HG03060 (cell line): ENCODE measurements around the gene OGA.

Experiments
- ATAC-seq: cut with Tn5 transposase; IDR thresholded peaks from one replicate; pipeline ENCODE4 v1.9.1; 2021; ENCODE audit warnings: low read depth, moderate number of reproducible peaks; ENCODE audit not compliant: unreplicated experiment

The OGA gene

DNA sequence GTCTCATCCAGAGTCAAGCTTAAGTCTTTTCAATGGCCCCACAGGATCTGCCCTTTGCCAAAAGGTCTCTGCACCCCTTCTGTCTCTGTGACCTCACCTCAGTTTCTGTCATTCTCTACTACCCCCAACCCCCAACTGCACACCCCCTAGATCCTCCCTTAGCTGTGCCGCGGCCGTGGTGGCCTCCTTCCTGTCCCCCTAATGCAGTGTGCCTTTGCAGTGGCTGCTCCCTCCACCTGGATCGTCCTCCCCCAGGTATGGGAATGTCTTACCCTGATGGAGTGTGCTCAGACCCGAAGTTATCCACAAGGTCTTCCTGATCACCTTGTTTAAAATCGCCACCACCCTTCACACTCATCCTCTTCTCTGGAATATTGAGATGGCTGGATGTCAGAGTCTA, 51.9 kb downstream of the OGA start:
- no peak for ATAC-seq

GRCh38 chr10:101763141-101763846, 55.0 kb downstream of the OGA start:
- ATAC-seq: no peak

GRCh38 chr10:101762736-101763135, 55.5 kb downstream of the OGA start:
- ATAC-seq: no peak

GRCh38 chr10:101761226-101761625, 57.0 kb downstream of the OGA start:
- no peak for ATAC-seq

DNA sequence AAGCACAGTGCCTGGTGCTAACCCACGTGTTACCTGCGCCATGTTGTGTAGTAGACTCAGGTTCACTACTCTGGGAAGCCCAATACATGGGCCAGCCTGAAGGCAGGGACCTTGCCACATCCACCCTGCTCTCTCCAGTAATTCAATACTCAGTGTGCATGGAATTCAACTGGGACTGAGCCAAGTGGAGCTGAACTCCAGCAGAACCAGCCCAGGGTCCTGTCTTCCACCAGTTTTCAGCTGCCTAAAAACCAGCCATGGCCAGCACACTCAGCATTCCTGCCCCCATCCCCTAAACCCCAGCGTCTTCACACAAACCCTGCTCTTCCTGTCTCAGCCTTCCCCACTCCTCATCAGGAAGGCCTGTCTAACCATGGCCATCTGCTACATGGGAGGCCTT, 57.7 kb downstream of the OGA start:
- no peak for ATAC-seq

DNA sequence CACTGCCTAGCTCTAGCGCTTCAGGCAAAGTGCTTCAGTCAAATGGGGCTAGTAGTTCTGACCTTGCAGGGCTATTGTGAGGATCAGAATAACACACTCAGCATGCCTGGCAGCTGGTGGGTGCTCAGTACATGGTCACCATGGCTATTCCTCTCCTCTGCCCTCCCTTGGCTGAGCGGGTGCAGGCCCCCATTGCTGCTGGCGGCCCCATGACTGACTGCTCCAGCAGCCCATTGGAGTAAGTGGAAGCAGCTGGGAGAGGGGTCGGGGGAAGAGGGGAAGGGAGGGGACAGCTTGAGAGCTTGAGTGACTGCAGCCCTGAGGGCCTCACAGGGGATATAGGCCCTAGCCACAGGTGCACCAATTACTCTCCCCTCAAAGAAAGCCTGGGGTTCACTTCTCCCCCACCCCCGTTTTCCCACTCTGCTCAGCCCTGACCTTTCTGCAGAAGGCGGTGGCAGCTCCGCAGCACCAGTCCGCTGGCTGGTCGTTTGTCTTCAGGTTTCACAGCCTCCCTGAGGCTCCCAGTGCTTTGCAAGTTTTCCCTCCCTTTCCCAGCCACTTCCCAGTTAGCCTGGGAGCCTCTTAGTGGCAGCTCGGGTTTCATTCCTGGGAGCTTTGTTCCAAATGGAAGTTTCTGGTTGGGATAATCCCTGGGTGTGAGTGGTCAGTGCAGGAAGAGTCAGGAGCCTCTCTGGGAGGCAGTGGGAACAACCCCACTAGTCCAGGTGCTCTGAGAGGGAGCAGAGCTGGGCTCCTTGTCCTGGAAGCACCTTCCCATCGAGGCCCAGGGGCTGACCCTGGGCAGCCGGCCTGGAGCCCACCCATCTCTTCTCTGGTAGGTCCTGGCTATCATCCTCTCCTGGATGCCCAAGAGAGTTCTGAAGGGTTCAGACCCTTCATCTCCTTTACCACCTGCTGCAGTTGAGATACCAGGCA, 58.7 kb downstream of the OGA start:
- no peak for ATAC-seq

DNA sequence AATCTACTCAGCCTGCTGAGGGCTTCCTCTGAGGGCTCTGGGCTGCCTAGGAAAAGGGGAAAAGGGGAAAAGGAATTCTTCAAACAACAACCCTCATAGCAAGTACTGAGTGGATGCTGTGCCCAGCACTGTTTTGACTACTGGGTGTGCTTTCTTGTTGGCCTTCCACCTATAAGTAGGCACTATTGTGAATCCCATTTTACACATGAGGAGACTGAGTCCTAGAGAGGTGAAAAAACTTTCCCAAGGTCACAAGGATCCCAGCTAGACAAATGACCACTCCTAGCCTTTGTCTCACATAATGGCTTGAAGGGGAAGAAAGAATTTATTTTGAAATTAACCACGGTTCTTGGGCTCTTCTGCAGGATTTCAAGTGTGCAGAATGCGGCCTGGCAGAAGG, 59.4 kb downstream of the OGA start:
- ATAC-seq: no peak

GRCh38 chr10:101752241-101752640, 66.0 kb downstream of the OGA start:
- ATAC-seq: no peak

- ATAC-seq: no peak
These were observed 68.9 kb downstream of the OGA start for GRCh38 chr10:101749047-101750016.

GRCh38 chr10:101748496-101748895, 69.7 kb downstream of the OGA start:
- no peak for ATAC-seq

DNA sequence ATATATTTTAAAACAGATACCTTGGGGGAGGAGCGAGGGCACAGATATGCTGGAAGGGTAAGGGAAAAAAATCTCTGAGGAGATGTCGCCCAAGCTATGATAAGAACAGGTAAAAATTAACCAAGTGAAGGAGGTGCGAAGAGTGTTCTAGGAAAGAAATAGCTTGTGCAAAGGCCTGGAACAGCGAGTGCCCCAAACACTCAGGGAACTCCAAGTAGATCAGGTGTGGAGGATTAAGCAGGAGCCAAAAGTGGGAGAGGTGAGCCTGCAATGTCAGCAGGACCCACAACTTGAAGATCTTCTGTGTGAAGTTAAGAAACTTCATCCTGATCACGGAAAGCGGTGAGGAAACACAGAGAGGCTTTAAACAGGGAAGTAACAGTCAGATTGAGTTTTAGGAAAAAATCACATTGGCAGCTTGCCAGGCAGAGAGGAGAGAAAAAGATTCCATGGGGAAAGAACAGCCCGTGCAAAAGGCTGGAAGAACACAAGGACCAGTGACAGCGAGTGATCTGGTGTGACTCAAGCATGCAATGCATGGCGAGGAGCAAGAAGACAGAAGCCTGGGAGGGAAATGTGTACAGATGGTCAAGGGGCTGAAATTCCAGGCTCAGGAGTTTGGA, 73.1 kb downstream of the OGA start:
- ATAC-seq: no peak

- no peak for ATAC-seq
These were observed 74.0 kb downstream of the OGA start for GRCh38 chr10:101744267-101744666.

- ATAC-seq: no peak
These were observed 76.3 kb downstream of the OGA start for GRCh38 chr10:101741938-101742337.

DNA sequence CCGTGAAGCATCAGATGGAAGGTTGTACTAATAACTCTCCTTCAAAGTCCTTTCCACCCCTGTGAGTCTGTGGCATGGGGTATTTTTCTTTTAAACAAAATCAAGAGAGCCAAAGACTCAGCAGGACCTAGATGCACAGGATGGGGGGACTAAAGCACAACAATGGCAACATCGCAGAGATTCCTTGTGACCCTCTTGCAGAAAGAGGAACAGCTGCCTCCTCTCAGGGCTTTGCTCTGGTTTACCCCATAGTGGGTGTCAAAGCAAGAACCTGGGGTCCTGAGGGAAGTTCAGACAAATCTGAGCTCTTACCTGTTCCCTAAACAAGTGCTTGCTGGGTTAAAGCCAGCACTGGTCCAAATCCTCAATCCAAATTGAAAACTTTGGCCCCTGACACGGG, 81.6 kb downstream of the OGA start:
- no peak for ATAC-seq
